OCI-LY7 (cell line): ENCODE data around the gene PHF21B. TPM values are rescaled to one million over a fixed set of nuclear protein-coding genes. Genes with fewer than 3 reads are reported as not detected.

Experiments
- BruUV-seq: library from RNA; stranded (reverse); fragments of 400-500 nt; replicated peaks from 2 replicates; lab custom pipeline; 2021; lab: Mats Ljungman, UMichigan
- CTCF ChIA-PET: fragments of 300-600 bp; sonication (Branson Sonifier 250); formaldehyde crosslinking; loops from one replicate; lab custom pipeline; 2022; ENCODE audit warnings: antibody characterized with exemption; ENCODE audit not compliant: unreplicated experiment; lab: Charles Lee
- POLR2A ChIA-PET: fragments of 300-600 bp; sonication (Branson Sonifier 250); formaldehyde crosslinking; loops from one replicate; lab custom pipeline; 2022; ENCODE audit warnings: antibody characterized with exemption; lab: Charles Lee
- DNase-seq: peaks from one replicate; pipeline ENCODE4 v3.0.0-alpha.2; 2015; ENCODE audit warnings: low spot score
- H2AFZ ChIP-seq: fragments of 200-600 bp; sonication (generic), shearing (Covaris generic); 2 replicates; pipeline ENCODE4 v1.6.1; 2014; ENCODE audit warnings: mild to moderate bottlenecking, antibody characterized with exemption, low read length, moderate library complexity
- H3K27ac ChIP-seq: fragments of 200-600 bp; sonication (generic); 2 replicates; pipeline ENCODE4 v1.5.1; 2014; ENCODE audit warnings: mixed run types, low read depth, mild to moderate bottlenecking, moderate library complexity, low read length, inconsistent platforms; ENCODE audit not compliant: poor library complexity, severe bottlenecking
- H3K36me3 ChIP-seq: fragments of 200-600 bp; sonication (generic); 2 replicates; pipeline ENCODE4 v1.6.1; 2014; ENCODE audit warnings: mild to moderate bottlenecking, antibody characterized with exemption, low read length, moderate library complexity, mixed read lengths; ENCODE audit not compliant: insufficient read depth
- H3K4me1 ChIP-seq: fragments of 200-600 bp; sonication (generic); 2 replicates; pipeline ENCODE4 v1.5.1; 2014; ENCODE audit warnings: mild to moderate bottlenecking, low read length; ENCODE audit not compliant: insufficient read depth, poor library complexity, severe bottlenecking
- H3K4me2 ChIP-seq: fragments of 200-600 bp; sonication (generic); 2 replicates; pipeline ENCODE4 v1.6.1; 2014; ENCODE audit warnings: mild to moderate bottlenecking, low read length
- H3K4me3 ChIP-seq: fragments of 200-600 bp; sonication (generic); 2 replicates; pipeline ENCODE4 v1.5.1; 2014; ENCODE audit warnings: mild to moderate bottlenecking, low read depth, low read length; ENCODE audit not compliant: poor library complexity, severe bottlenecking
- H3K79me2 ChIP-seq: fragments of 200-600 bp; sonication (generic); 2 replicates; pipeline ENCODE4 v1.6.1; 2016; ENCODE audit warnings: low read depth, mild to moderate bottlenecking, low read length, moderate library complexity, mixed read lengths; ENCODE audit not compliant: insufficient read depth
- H3K9me2 ChIP-seq: fragments of 200-600 bp; sonication (generic); 2 replicates; pipeline ENCODE4 v1.6.1; 2016; ENCODE audit warnings: mild to moderate bottlenecking, low read length, mixed read lengths; ENCODE audit not compliant: insufficient read depth
- H3K9me3 ChIP-seq: fragments of 200-600 bp; sonication (generic); 2 replicates; pipeline ENCODE4 v1.6.1; 2014; ENCODE audit warnings: mild to moderate bottlenecking, mixed run types, low read length, mixed read lengths
- H4K20me1 ChIP-seq: fragments of 200-600 bp; sonication (generic); 2 replicates; pipeline ENCODE4 v1.6.1; 2014; ENCODE audit warnings: mild to moderate bottlenecking, antibody characterized with exemption, low read length, moderate library complexity, mixed read lengths; ENCODE audit not compliant: insufficient read depth
- CTCF ChIP-seq: fragments of 200-600 bp; sonication (generic); conservative IDR thresholded peaks from 2 replicates; pipeline ENCODE4 v1.5.1; 2014; ENCODE audit warnings: mild to moderate bottlenecking, antibody characterized with exemption, low read length, moderate library complexity, mixed read lengths
- EZH2phosphoT487 ChIP-seq: fragments of 200-600 bp; sonication (generic); IDR thresholded peaks from 2 replicates; pipeline ENCODE4 v1.6.1; 2018; ENCODE audit warnings: low read depth, borderline replicate concordance, mild to moderate bottlenecking, mixed run types, antibody characterized with exemption, low read length, moderate library complexity, mixed read lengths
- intact Hi-C: fragments of 100-400 bp; cut with micrococcal nuclease; formaldehyde crosslinking; loops from one replicate; pipeline ENCODE4 v1.10.0; 2022; ENCODE audit not compliant: unreplicated experiment
- total RNA-seq, 2 experiments: library from RNA; depleted of rRNA in 1 of 2; stranded (reverse); fragments of >200 nt in 1 of 2; shearing (Covaris generic) in 1 of 2; gene quantifications; 2 replicates each; pipeline ENCODE4 v1.2.3, GENCODE V29; 2014 to 2022

PHF21B gene
- total RNA-seq, 2 experiments from 2014 or later = 9.4 to 12.4 TPM

- Histone ChIP-seq H3K4me2 (no peak overlapping the region), H3K79me2 (no peaks in the 10 kb centered on the region), H3K4me1 (peaks cover 13% of the 10 kb centered on the region), H2AFZ (no peak overlapping the region), H3K9me3 (no peaks in the 10 kb centered on the region), H3K27ac (no peak overlapping the region), H3K4me3 (no peak overlapping the region), H3K36me3 (no peaks in the 10 kb centered on the region), H3K9me2 (no peaks in the 10 kb centered on the region), H4K20me1 (peaks cover 4% of the 10 kb centered on the region; the same call in 1 of the 2 replicates)
- CTCF ChIA-PET = no interaction called here
- TF ChIP-seq CTCF = no peak
- no peak for TF ChIP-seq EZH2phosphoT487
- POLR2A ChIA-PET = no interaction called here
- no peak for DNase-seq
- intact Hi-C loops = no loop called here
- BruUV-seq = no TSS peak
These were observed 58.3 kb downstream of the PHF21B start for GRCh38 chr22:44951510-44951816.

- CTCF ChIA-PET = no interaction called here
These were observed 58.8 kb downstream of the PHF21B start for GRCh38 chr22:44950806-44951509.

GRCh38 chr22:44947846-44948245, 62.0 kb downstream of the PHF21B start:
- TF ChIP-seq EZH2phosphoT487 (no peak), CTCF (no peak)
- Histone ChIP-seq H3K36me3 (no peaks in the 10 kb centered on the region), H3K9me2 (no peaks in the 10 kb centered on the region), H3K27ac (no peak overlapping the region), H3K4me3 (no peak overlapping the region), H3K4me1 (no peaks in the 10 kb centered on the region), H4K20me1 (no peaks in the 10 kb centered on the region), H3K4me2 (no peak overlapping the region), H2AFZ (no peak overlapping the region), H3K79me2 (no peaks in the 10 kb centered on the region), H3K9me3 (no peaks in the 10 kb centered on the region)
- ChIA-PET POLR2A (interaction anchor here (0.7 kb wide), 1 partner anchor 38 kb away, joined by 4 read pairs; no protein-coding TSS in a partner anchor), CTCF (interaction anchor here (0.6 kb wide), 1 partner anchor 998 kb away, joined by 3 read pairs; no protein-coding TSS in a partner anchor)
- DNase-seq = no peak
- no TSS peak for BruUV-seq
- intact Hi-C loops = no loop called here

More at GRCh38 chr22:44950806-44951509, 58.8 kb downstream of the PHF21B start:
- Histone ChIP-seq H3K9me3 (no peaks in the 10 kb centered on the region), H3K4me3 (no peak overlapping the region), H2AFZ (no peak overlapping the region), H3K4me1 (peaks cover 13% of the 10 kb centered on the region), H4K20me1 (peaks cover 4% of the 10 kb centered on the region; the same call in 1 of the 2 replicates), H3K9me2 (no peaks in the 10 kb centered on the region), H3K79me2 (no peaks in the 10 kb centered on the region), H3K36me3 (no peaks in the 10 kb centered on the region), H3K4me2 (no peak overlapping the region), H3K27ac (no peak overlapping the region)
- BruUV-seq = no TSS peak
- intact Hi-C loops = no loop called here
- DNase-seq = no peak
- no peak for TF ChIP-seq EZH2phosphoT487
- POLR2A ChIA-PET = no interaction called here
